PFSK-1 (cell line): Measurements from ENCODE around the gene PI4K2B.

Experiments
- FOXP2 ChIP-seq: optimal IDR thresholded peaks from 2 replicates; pipeline ENCODE3; 2011; ENCODE audit warnings: borderline replicate concordance, control low read depth, inconsistent platforms; ENCODE audit not compliant: insufficient read depth; ENCODE audit errors: extremely low read length, extremely low read depth
- POLR2AphosphoS5 ChIP-seq: IDR thresholded peaks from 2 replicates; pipeline ENCODE4 v1.6.1; 2012; ENCODE audit warnings: low read depth, mild to moderate bottlenecking, control low read depth, low read length, moderate library complexity
- REST ChIP-seq, 2 experiments: IDR thresholded peaks; 2 replicates each; pipeline versions ENCODE4 v1.6.1 to v1.8.0; 2011 to 2012; ENCODE audit warnings: low read depth in 2 of 2, low read length in 2 of 2, control low read depth in 1 of 2, inconsistent platforms in 1 of 2, mild to moderate bottlenecking in 1 of 2, moderate library complexity in 1 of 2; ENCODE audit not compliant: insufficient read depth in 1 of 2
- SIN3A ChIP-seq: IDR thresholded peaks from 2 replicates; pipeline ENCODE4 v1.6.1; 2012; ENCODE audit warnings: mild to moderate bottlenecking, low read length, moderate library complexity, borderline replicate concordance; ENCODE audit not compliant: insufficient read depth
- TAF1 ChIP-seq: IDR thresholded peaks from 2 replicates; pipeline ENCODE4 v1.6.1; 2012; ENCODE audit warnings: low read length, control low read depth, borderline replicate concordance; ENCODE audit not compliant: insufficient read depth

The PI4K2B gene

GRCh38 chr4:25245181-25245580 is 11.3 kb downstream of the PI4K2B start:
- TF ChIP-seq POLR2AphosphoS5 (no peak), REST (IDR thresholded peaks at IDR 0.05; ENCODE audit: insufficient read depth in 1 of 2, low read depth in 2 of 2, low read length in 2 of 2) (no peak), TAF1 (no peak), SIN3A (no peak), FOXP2 (no peak)

- TF ChIP-seq TAF1 (no peak), POLR2AphosphoS5 (no peak), REST (IDR thresholded peaks at IDR 0.05; ENCODE audit: insufficient read depth in 1 of 2, low read depth in 2 of 2, low read length in 2 of 2) (no peak), FOXP2 (no peak), SIN3A (no peak)
Measured at GRCh38 chr4:25246680-25247611, 13.1 kb downstream of the PI4K2B start.

- TF ChIP-seq TAF1 (no peak), POLR2AphosphoS5 (no peak), FOXP2 (no peak), REST (IDR thresholded peaks at IDR 0.05; ENCODE audit: insufficient read depth in 1 of 2, low read depth in 2 of 2, low read length in 2 of 2) (no peak), SIN3A (no peak)
Measured at GRCh38 chr4:25252230-25253070, 18.6 kb downstream of the PI4K2B start.

GRCh38 chr4:25253071-25253445 is 19.2 kb downstream of the PI4K2B start:
- no peak for TF ChIP-seq SIN3A
- no peak for TF ChIP-seq FOXP2
- no peak for TF ChIP-seq POLR2AphosphoS5
- TF ChIP-seq REST (IDR thresholded peaks at IDR 0.05; ENCODE audit: insufficient read depth in 1 of 2, low read depth in 2 of 2, low read length in 2 of 2) = no peak
- TF ChIP-seq TAF1 = no peak
